GM19193 (cell line): ENCODE data around the gene FARSA.
A peak's percentile ranks its signal among the peaks of the same experiment; 100 is the strongest.

Experiments
- POLR2A ChIP-seq: IDR thresholded peaks from 4 replicates; pipeline ENCODE4 v1.6.1; 2011; ENCODE audit not compliant: insufficient read depth, insufficient read length; ENCODE audit errors: extremely low read depth

FARSA gene

DNA sequence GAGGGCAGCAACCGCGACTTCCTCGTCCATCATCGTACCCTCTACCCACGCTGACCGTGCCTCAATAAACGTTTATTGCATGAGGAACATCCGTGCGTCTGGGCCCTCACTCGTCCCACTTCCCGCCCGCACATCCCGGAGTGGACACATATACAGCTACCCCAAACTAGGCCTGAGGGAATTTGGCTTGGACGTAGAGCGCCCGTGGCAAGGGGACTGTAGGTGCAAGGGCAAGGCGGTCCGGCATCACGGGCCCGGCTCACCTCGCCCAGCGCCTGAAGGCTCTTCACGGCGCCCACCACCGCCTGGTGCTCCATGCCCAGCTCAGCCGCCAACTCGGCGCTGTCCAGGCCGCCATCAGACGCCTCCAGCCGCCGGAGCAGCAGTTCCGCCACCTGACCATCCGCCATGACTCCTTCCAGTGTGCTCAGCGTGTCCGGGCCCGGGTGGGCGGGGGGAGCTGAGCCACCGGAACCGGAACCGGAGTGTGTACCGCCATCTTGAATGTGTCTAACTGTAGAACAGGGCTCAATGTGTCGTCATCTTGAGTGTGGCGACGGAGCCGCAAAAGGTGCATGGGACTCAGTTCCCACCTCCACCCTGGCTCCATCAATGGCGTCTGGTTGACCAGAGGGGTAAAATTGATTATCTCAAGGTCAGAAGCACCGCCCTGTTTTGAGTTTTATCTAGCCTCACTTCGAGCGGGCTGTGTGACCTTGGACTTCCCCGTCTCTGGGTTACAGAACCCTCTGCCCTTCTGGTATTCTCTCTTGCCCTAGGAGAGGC lies at the start of gene FARSA:
TSS of gene FARSA (minus strand) at position 425 of the 786 bp plus-strand sequence. CDS start at position 410, 15 bp downstream.
- peak; percentile 96 for TF ChIP-seq POLR2A

DNA sequence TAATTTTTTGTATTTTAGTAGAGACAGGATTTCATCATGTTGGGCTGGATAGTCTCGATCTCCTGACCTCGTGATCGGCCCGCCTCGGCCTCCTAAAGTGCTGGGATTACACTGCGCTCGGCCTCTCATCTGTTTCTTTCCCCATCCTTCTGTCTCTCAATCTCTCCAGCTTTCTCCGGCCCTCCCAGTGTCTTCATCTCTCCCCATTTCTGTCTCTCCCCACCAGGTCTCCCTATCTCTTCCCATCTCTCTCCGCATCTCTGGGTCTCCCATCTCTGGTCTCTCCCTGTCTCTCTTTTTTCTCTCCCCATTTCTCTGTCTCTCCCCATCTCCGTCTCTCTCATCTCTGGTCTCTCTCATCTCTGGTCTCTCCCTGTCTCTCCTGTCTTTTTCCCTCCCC lies 49.6 kb upstream of the FARSA start:
- TF ChIP-seq POLR2A = no peak

- TF ChIP-seq POLR2A = no peak
Measured at GRCh38 chr19:12982648-12983047, 49.1 kb upstream of the FARSA start.

DNA sequence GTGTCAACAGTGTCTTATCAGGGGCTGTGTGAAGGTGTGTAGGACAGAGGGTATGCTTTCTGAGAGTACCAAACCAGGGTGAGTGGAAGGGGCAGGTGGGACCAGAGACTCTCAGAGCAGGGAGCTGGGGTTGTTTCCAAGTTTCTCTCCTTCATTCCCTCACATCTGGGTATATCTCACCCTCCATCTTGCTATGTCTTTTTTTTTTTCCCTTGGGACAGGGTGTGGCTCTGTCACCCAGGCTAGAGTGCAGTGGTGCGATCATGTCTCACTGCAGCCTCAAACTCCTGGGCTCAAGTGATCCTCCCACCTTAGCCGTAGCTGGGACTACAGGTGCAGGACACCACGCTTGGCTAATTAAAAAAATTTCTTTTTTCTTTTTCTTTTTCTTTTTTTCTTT lies 46.5 kb upstream of the FARSA start:
- no peak for TF ChIP-seq POLR2A

DNA sequence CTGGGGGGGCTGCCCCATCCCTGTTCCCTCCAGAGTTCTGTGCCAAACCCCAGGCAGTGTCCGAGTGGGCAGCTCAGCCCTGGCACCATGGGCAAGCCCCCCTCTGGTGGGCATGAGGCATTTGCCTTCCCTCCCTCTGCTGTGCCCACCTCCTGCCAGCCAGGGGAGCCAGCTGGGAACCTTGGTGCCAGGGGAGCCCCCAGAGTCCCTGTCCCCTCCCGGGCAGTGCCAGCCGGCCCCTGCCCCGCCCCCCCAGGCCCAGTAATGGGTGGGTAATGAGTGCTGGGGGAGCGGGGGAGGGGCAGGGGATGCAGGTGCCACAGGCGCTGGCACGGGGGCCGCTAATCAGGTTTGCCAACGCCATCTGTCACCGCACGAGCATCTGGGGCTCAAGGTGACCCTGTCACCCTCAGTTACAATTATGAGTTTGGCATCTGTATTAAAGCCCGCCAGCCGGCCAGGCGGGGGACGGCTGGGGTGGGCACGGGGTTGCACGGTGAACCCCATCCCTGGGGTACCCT lies 41.8 kb upstream of the FARSA start:
- TF ChIP-seq POLR2A = no peak

DNA sequence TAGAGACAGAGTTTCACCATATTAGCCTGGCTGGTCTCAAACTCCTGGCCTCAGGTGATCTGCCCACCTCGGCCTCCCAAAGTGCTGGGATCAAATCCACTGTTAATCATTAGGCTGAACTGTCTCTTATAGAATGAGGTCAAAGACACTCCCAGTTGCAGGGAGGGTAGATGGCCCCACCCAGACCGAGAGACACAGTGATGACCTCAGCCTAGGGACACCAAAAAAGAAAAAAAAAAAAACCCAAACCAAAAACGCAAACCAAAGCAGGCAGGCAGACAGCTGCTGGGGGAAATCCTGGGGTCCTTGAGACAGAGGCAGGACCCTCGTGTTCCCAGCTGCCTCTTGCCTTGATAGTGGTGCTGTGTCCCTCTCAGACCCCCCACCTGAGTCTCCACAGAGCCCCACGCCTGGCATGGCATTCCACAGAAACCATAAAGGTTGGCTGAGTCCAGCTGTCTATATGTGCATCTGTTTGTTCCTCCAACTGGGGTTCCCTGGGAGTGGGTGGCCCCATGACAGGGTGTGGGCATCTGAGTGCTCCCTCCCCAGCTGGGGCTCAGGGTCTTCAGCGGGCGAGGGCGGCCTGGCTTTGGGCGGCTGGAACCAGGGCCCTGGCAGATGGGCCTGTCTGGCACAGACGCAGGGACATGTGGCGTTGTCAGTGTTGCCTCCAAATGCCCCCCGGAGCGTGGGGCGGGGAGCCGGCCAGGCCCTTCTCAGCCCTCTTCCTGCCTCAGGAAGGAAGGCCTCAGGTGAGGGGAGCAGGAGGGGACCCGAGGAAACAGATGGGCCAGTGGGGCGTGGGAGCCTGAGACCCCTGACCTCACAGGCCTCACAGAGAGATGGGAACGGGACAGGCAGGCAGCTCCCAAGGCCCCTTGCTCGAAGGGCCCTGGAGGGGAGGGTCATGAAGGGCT lies 41.0 kb upstream of the FARSA start:
- no peak for TF ChIP-seq POLR2A

- no peak for TF ChIP-seq POLR2A
Measured at GRCh38 chr19:12973236-12973635, 39.7 kb upstream of the FARSA start.

- no peak for TF ChIP-seq POLR2A
Measured at GRCh38 chr19:12970070-12970820, 36.7 kb upstream of the FARSA start.

- no peak for TF ChIP-seq POLR2A
Measured at GRCh38 chr19:12969292-12969988, 35.9 kb upstream of the FARSA start, which contains the start of gene DAND5. Gene DAND5, plus strand, starts transcription at chr19:12969576. Its CDS starts 85 bp downstream, at chr19:12969661.

DNA sequence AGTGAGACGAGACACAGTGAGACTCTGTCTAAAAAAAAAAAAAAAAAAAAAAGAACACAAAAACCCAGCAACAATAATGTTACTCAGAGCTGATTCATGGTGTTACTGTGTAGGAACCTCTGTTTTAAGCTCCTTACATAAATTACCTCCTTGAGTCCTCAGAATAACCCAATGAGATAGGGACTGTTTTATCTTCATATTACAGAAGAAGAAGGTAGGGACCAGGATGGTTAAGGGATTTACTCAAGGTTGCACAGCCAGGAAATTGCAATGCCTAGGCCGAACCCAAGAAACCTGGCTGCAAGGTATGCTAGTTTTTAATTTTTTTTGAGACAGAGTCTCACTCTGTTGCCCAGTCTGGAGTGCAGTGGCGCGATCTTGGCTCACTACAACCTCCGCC lies 34.4 kb upstream of the FARSA start:
- TF ChIP-seq POLR2A = no peak

GRCh38 chr19:12965812-12966135 lies 32.3 kb upstream of the FARSA start:
- TF ChIP-seq POLR2A = no peak

DNA sequence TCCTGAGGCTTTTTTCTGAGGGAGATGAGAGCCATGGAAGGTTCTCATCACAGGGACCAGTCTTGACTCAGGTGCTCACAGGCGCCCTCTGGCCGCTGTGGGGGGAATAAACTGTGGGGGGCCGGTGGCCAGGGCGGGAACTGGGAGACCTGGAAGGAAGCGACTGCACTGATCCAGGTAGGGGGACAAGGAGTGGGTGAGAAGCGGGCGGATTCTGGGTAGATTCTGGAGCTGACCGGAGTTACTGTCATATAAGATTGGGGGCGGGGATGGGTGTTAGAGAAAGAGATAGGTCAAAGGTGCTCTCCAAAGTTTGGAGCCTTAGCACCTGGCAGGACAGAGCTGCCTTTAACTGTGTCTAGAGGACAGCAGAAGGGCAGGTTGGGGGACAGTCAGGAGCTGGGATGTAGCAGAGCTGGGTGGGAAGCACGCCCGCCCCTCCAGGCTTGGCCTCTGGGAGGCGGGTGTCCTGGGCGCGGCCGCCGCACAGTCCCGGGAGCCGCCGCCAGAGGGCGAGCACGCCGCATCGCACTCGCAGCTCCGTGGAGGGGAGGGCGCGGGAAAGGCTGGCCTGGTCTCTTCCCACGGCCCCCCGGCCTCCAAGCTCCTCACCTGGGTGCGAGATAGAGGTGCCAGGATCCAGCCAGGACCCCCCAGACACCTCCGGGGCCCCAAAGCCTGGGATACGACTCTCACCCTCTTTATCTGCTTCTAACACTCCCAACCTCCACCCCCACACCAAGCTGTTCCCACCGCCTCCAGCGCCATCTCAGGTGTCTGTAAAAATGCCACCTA lies 31.7 kb upstream of the FARSA start:
- no peak for TF ChIP-seq POLR2A

- no peak for TF ChIP-seq POLR2A
Measured at GRCh38 chr19:12959481-12959880, 26.0 kb upstream of the FARSA start.
